Pericardium fibroblast (primary cell): ENCODE measurements around the gene PNLIPRP1. TPM values are rescaled to one million over a fixed set of nuclear protein-coding genes. Genes with fewer than 3 reads are reported as not detected.

ENCODE experiments used
- total RNA-seq: library from RNA; depleted of rRNA; stranded (reverse); fragments of >200 nt; gene quantifications from 2 replicates; pipeline ENCODE4 v1.2.3, GENCODE V29; 2015

The PNLIPRP1 gene
- total RNA-seq = not detected in 2 replicates

GRCh38 chr10:116590590-116591444, at the start of gene PNLIPRP1:
TSS of gene PNLIPRP1 (plus strand) at chr10:116590959. CDS start at chr10:116591130, 171 bp downstream.

DNA sequence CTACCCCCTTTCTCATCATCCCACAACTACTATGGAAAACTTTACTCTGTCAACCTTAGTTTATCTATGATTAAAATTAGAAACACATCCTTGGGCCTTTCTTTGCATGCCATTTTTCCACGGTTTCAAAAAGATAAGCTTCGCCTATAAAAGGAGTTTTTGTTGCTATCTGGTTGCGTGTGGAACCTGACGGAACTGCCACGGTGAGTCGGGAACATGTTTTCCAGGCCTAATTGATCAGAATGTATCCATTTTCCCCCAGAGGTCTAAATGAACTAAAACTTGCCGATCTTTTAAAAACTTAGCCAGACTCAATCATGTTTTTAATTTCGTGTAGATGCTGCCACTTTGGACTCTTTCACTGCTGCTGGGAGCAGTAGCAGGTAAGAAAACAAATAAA, 45.0 kb upstream of the PNLIPRP1 start, which contains the start of gene PNLIP:
TSS of gene PNLIP (plus strand) at position 176 of the 400 bp plus-strand sequence. CDS start at position 338, 162 bp downstream.

DNA sequence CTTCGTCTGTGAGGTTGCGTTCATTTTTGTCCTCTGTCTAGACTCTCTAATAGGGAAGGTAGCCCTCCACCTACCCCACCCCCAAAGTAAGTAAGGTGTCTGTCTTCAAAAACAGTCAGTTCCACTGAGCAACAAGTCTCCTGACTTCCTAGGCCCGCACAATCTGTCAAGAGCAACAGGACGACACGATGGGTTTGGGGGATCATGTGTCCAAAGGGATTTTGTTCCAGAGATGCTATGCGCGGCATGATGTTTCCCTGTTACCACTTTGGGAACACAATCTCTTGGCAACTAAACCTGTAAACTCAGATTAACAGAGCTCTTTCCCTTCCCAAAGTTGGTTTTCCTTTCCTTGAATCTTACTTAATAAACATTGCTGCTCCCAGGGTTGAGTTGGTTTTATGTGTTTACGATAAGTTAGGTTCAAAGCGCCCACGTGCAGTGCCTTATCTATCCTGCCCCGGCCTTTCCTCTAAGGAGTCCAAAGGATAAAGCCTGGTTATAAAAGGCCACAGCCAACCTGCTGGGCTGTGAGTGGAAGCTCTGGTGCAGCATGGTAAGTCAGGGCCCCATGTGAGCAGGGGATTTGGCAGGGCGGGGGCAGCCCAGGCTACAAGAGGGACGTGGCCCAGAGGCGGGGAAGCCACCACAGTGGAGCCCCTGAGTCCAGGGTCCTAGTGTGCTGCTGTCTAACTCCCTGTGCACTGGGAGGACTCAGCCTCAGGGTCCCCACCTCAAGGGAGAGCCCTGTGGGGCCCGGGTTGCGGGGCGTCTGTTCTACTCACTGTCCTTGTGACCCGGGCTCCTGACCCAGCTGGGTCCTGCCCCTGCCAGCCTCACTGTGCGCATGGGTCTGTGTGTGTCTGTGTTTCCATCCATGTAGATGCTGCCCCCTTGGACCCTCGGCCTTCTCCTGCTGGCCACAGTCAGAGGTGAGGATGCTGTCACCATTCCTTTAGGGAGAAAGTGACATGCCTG, 30.0 kb downstream of the PNLIPRP1 start, which contains the start of gene PNLIPRP2:
TSS of gene PNLIPRP2 (plus strand) at position 531 of the 978 bp plus-strand sequence.

Other genes with a start within 250 kb of the PNLIPRP1 start
- gene PNLIPRP3, start 163.1 kb upstream of the PNLIPRP1 start, total RNA-seq = not detected in 2 replicates
- not detected in 2 replicates for gene PNLIP, start 45.0 kb upstream of the PNLIPRP1 start, total RNA-seq
- gene PNLIPRP2, start 30.0 kb downstream of the PNLIPRP1 start, total RNA-seq = not detected in 2 replicates
- gene HSPA12A, start 151.6 kb downstream of the PNLIPRP1 start, total RNA-seq = 3.4 and 8.4 TPM in 2 replicates